ENCODE data around the gene FLG2. TPM values are rescaled to one million over a fixed set of nuclear protein-coding genes. Genes with fewer than 3 reads are reported as not detected.

The FLG2 gene
- total RNA-seq, 120 experiments from 2014 or later = 0.07 TPM; not detected in 117

Other genes with a start within 250 kb of the FLG2 start
- 1 to 10 TPM in 2 of 120 experiments, under 1 TPM in 118; 0.07 to 1.6 (median 0.51) TPM for gene TCHH, start 244.6 kb downstream of the FLG2 start, total RNA-seq
- gene RPTN, start 200.8 kb downstream of the FLG2 start, total RNA-seq = not detected
- under 1 TPM in 3 of 120 experiments, not detected in 117; 0.04 to 0.07 (median 0.06) TPM for gene HRNR, start 135.8 kb downstream of the FLG2 start, total RNA-seq
- gene FLG, start 34.8 kb downstream of the FLG2 start, total RNA-seq = under 1 TPM in 2 of 120 experiments, not detected in 118; 0.03 TPM
- under 1 TPM in 2 of 120 experiments, not detected in 118; 0.23 to 0.30 TPM for gene CRNN, start 54.3 kb upstream of the FLG2 start, total RNA-seq
- under 1 TPM in 2 of 120 experiments, not detected in 118; 0.63 to 0.80 TPM for gene LCE5A, start 150.8 kb upstream of the FLG2 start, total RNA-seq
- gene CRCT1, start 154.5 kb upstream of the FLG2 start, total RNA-seq = not detected
- not detected for gene LCE3E, start 206.8 kb upstream of the FLG2 start, total RNA-seq
- not detected for gene LCE3D, start 220.5 kb upstream of the FLG2 start, total RNA-seq
- not detected for gene LCE3C, start 240.2 kb upstream of the FLG2 start, total RNA-seq

Data from dorsolateral prefrontal cortex (tissue), 118 donors.